Activated naive CD4-positive, alpha-beta T cell (primary cell): ENCODE data around the gene SIM2.

Source experiments
- DNase-seq, 4 experiments: peaks; one replicate each; lab custom pipeline; 2025; lab: John Stamatoyannopoulos, UW

The SIM2 gene

GRCh38 chr21:36763305-36763704 is 64.4 kb downstream of the SIM2 start:
- DNase-seq = no peak

- DNase-seq = no peak
Measured at GRCh38 chr21:36765229-36765628, 66.3 kb downstream of the SIM2 start.

- no peak for DNase-seq
Measured at GRCh38 chr21:36766511-36766910, 67.6 kb downstream of the SIM2 start.

GRCh38 chr21:36767096-36767495 is 68.2 kb downstream of the SIM2 start:
- no peak for DNase-seq

GRCh38 chr21:36768496-36768895 is 69.6 kb downstream of the SIM2 start:
- no peak for DNase-seq

GRCh38 chr21:36769051-36769839 is 70.3 kb downstream of the SIM2 start:
- DNase-seq = no peak

- no peak for DNase-seq
Measured at GRCh38 chr21:36773117-36773516, 74.2 kb downstream of the SIM2 start.

GRCh38 chr21:36773995-36774394 is 75.1 kb downstream of the SIM2 start:
- DNase-seq = no peak

GRCh38 chr21:36776981-36777617 is 78.2 kb downstream of the SIM2 start:
- DNase-seq = no peak

- no peak for DNase-seq
Measured at GRCh38 chr21:36780861-36781260, 81.9 kb downstream of the SIM2 start.

GRCh38 chr21:36783612-36784374 is 84.9 kb downstream of the SIM2 start:
- DNase-seq = no peak

GRCh38 chr21:36784947-36785346 is 86.0 kb downstream of the SIM2 start:
- no peak for DNase-seq

GRCh38 chr21:36785615-36786014 is 86.7 kb downstream of the SIM2 start:
- no peak for DNase-seq

GRCh38 chr21:36786186-36786585 is 87.3 kb downstream of the SIM2 start:
- DNase-seq = no peak

- DNase-seq = no peak
Measured at GRCh38 chr21:36788120-36788638, 89.3 kb downstream of the SIM2 start.

- no peak for DNase-seq
Measured at GRCh38 chr21:36790616-36791015, 91.7 kb downstream of the SIM2 start.

- no peak for DNase-seq
Measured at GRCh38 chr21:36791180-36791579, 92.3 kb downstream of the SIM2 start.

- no peak for DNase-seq
Measured at GRCh38 chr21:36791695-36792470, 93.0 kb downstream of the SIM2 start.

GRCh38 chr21:36792505-36792967 is 93.6 kb downstream of the SIM2 start:
- DNase-seq = no peak

GRCh38 chr21:36796070-36796469 is 97.2 kb downstream of the SIM2 start:
- no peak for DNase-seq

- no peak for DNase-seq
Measured at GRCh38 chr21:36798491-36798890, 99.6 kb downstream of the SIM2 start.
